Measurements from ENCODE around the gene L2HGDH. TPM values are rescaled to one million over a fixed set of nuclear protein-coding genes. Genes with fewer than 3 reads are reported as not detected.

L2HGDH gene
- total RNA-seq, 1 experiment from 2014 or later, result 16.9 TPM

GRCh38 chr14:50333014-50333509, 21.0 kb upstream of the L2HGDH start:
- no peak for ATAC-seq
- POLR2A ChIA-PET, result no interaction called here

More at GRCh38 chr14:50333014-50333509, 21.0 kb upstream of the L2HGDH start:
- Histone ChIP-seq H3K36me3 (ENCODE audit: control insufficient read depth in 1 of 2, insufficient read depth in 2 of 2, low read length in 2 of 2) (no peaks in the 10 kb centered on the region), H2AFZ (ENCODE audit: low read depth, low read length, poor library complexity, severe bottlenecking) (no peak overlapping the region), H3K4me3 (replicated peaks in 1 of 2; ENCODE audit: low read depth in 1 of 2, low read length in 2 of 2) (no peak overlapping the region), H3K4me1 (ENCODE audit: control insufficient read depth in 1 of 2, insufficient read depth in 2 of 2, low read length in 2 of 2) (no peaks in the 10 kb centered on the region), H3K9me3 (ENCODE audit: control insufficient read depth in 1 of 2, insufficient read depth in 1 of 2, low read depth in 1 of 2, low read length in 2 of 2) (no peaks in the 10 kb centered on the region), H3K4me2 (ENCODE audit: low read length) (no peak overlapping the region), H3K9ac (ENCODE audit: low read length) (no peak overlapping the region), H3K79me2 (ENCODE audit: insufficient read depth, low read length) (no peaks in the 10 kb centered on the region), H3K27me3 (ENCODE audit: insufficient read depth, low read length) (no peaks in the 10 kb centered on the region), H4K20me1 (ENCODE audit: insufficient read depth) (no peaks in the 10 kb centered on the region), H3K9me2 (ENCODE audit: insufficient read depth) (no peaks in the 10 kb centered on the region), H3K27ac (ENCODE audit: low read depth, low read length) (no peak overlapping the region)
- no peak for DNase-seq (ENCODE audit: low read depth, low spot score)
- RAD21 ChIA-PET (ENCODE audit: low non-redundant PET in 1 of 2, low total read pairs in 2 of 2, uncharacterized antibody in 2 of 2, unreplicated experiment in 2 of 2), result no interaction called here
- CTCF ChIA-PET, result interaction anchor here (1.0 kb wide), 1 partner anchor 12 kb away, joined by 3 read pairs; no protein-coding TSS in a partner anchor
- TF ChIP-seq JUND (IDR thresholded peaks at IDR 0.05) (no peak), ZFX (IDR thresholded peaks at IDR 0.05) (no peak), ZBTB33 (IDR thresholded peaks at IDR 0.05; ENCODE audit: extremely low read depth, insufficient replicate concordance, low read length) (no peak), SIN3A (IDR thresholded peaks at IDR 0.05; ENCODE audit: low read depth) (no peak), FOSL1 (IDR thresholded peaks at IDR 0.05; ENCODE audit: low read depth) (no peak), ZNF274 (IDR thresholded peaks at IDR 0.05; ENCODE audit: low read depth, low read length) (no peak), EGR1 (IDR thresholded peaks at IDR 0.05; ENCODE audit: low read depth) (no peak), MAX (IDR thresholded peaks at IDR 0.05) (no peak), CEBPB (IDR thresholded peaks at IDR 0.05; ENCODE audit: low read depth) (no peak), SP1 (IDR thresholded peaks at IDR 0.05; ENCODE audit: low read depth) (no peak), REST (IDR thresholded peaks at IDR 0.05; ENCODE audit: low read depth) (no peak), SRF (IDR thresholded peaks at IDR 0.05; ENCODE audit: low read depth) (no peak), EZH2phosphoT487 (IDR thresholded peaks at IDR 0.05; ENCODE audit: borderline replicate concordance) (no peak), ATF3 (IDR thresholded peaks at IDR 0.05) (no peak), EZH2 (IDR thresholded peaks at IDR 0.05) (no peak), RAD21 (IDR thresholded peaks at IDR 0.05; ENCODE audit: low read depth) (no peak)
- no TSS peak for BruUV-seq (replicated peaks)
- intact Hi-C loops (cut with micrococcal nuclease), result no loop called here

Data from HCT116 (cell line).